HepG2 (cell line): ENCODE data around the gene TMEM256. TPM values are rescaled to one million over a fixed set of nuclear protein-coding genes. Genes with fewer than 3 reads are reported as not detected.

Source experiments
- CSRNP1 ChIP-seq: sonication (generic); formaldehyde crosslinking; IDR thresholded peaks from 2 replicates; pipeline ENCODE4 v1.8.1; 2023; ENCODE audit warnings: mild to moderate bottlenecking, missing genetic modification reagents
- EEA1 ChIP-seq: sonication (generic); formaldehyde crosslinking; IDR thresholded peaks from 2 replicates; pipeline ENCODE4 v1.5.1; 2020; ENCODE audit warnings: mild to moderate bottlenecking, missing genetic modification reagents, borderline replicate concordance
- FOXK1 ChIP-seq: sonication (generic); formaldehyde crosslinking; IDR thresholded peaks from 2 replicates; pipeline ENCODE4 v1.4.0; 2020; ENCODE audit warnings: low read depth, missing genetic modification reagents, borderline replicate concordance
- HIVEP1 ChIP-seq: sonication (generic); formaldehyde crosslinking; IDR thresholded peaks from 2 replicates; pipeline ENCODE4 v1.4.0; 2020; ENCODE audit warnings: mild to moderate bottlenecking, missing genetic modification reagents
- POGZ ChIP-seq: sonication (generic); formaldehyde crosslinking; IDR thresholded peaks from 2 replicates; pipeline ENCODE4 v1.4.0; 2020; ENCODE audit warnings: mild to moderate bottlenecking, missing genetic modification reagents
- POLR2AphosphoS5 ChIP-seq: IDR thresholded peaks from 2 replicates; pipeline ENCODE4 v1.6.1; 2012; ENCODE audit warnings: low read depth, low read length
- RCOR2 ChIP-seq: IDR thresholded peaks from 2 replicates; pipeline ENCODE4 v1.6.1; 2016; ENCODE audit warnings: missing biosample characterization, missing genetic modification reagents
- SMAD3 ChIP-seq: sonication (generic); formaldehyde crosslinking; IDR thresholded peaks from 2 replicates; pipeline ENCODE4 v1.4.0; 2020; ENCODE audit warnings: missing genetic modification reagents
- SSRP1 ChIP-seq: IDR thresholded peaks from 2 replicates; pipeline ENCODE4 v1.6.1; 2016; ENCODE audit warnings: control low read depth
- STAG1 ChIP-seq: sonication (generic); formaldehyde crosslinking; IDR thresholded peaks from 2 replicates; pipeline ENCODE4 v1.4.0; 2020; ENCODE audit warnings: missing genetic modification reagents
- TEAD3 ChIP-seq: optimal IDR thresholded peaks from 2 replicates; pipeline ENCODE3; 2016; ENCODE audit warnings: borderline replicate concordance
- YEATS4 ChIP-seq: sonication (generic); formaldehyde crosslinking; IDR thresholded peaks from 2 replicates; pipeline ENCODE4 v1.4.0; 2020; ENCODE audit warnings: missing genetic modification reagents, borderline replicate concordance
- ZBTB38 ChIP-seq: sonication (generic); formaldehyde crosslinking; IDR thresholded peaks from 2 replicates; pipeline ENCODE4 v1.5.1; 2020; ENCODE audit warnings: mild to moderate bottlenecking, missing genetic modification reagents
- ZFP41 ChIP-seq: sonication (generic); formaldehyde crosslinking; IDR thresholded peaks from 2 replicates; pipeline ENCODE4 v1.4.0; 2020; ENCODE audit warnings: mild to moderate bottlenecking, missing genetic modification reagents, borderline replicate concordance
- ZFY ChIP-seq: sonication (generic); formaldehyde crosslinking; IDR thresholded peaks from 2 replicates; pipeline ENCODE4 v1.4.0; 2020; ENCODE audit warnings: missing genetic modification reagents
- ZNF20 ChIP-seq: sonication (generic); formaldehyde crosslinking; IDR thresholded peaks from 2 replicates; pipeline ENCODE4 v1.4.0; 2020; ENCODE audit warnings: mild to moderate bottlenecking, moderate library complexity, missing genetic modification reagents
- ZNF235 ChIP-seq: sonication (generic); formaldehyde crosslinking; IDR thresholded peaks from 2 replicates; pipeline ENCODE4 v1.8.1; 2023; ENCODE audit warnings: mild to moderate bottlenecking, missing genetic modification reagents, borderline replicate concordance
- ZNF280B ChIP-seq: sonication (generic); formaldehyde crosslinking; IDR thresholded peaks from 2 replicates; pipeline ENCODE4 v1.5.0; 2020; ENCODE audit warnings: missing genetic modification reagents, mild to moderate bottlenecking, borderline replicate concordance
- ZNF556 ChIP-seq: sonication (generic); formaldehyde crosslinking; IDR thresholded peaks from 2 replicates; pipeline ENCODE4 v1.4.0; 2020; ENCODE audit warnings: mild to moderate bottlenecking, missing genetic modification reagents, borderline replicate concordance
- ZNF558 ChIP-seq: sonication (generic); formaldehyde crosslinking; IDR thresholded peaks from 2 replicates; pipeline ENCODE4 v1.9.0; 2022; ENCODE audit warnings: mild to moderate bottlenecking, missing genetic modification reagents, borderline replicate concordance
- ZNF782 ChIP-seq: sonication (generic); formaldehyde crosslinking; IDR thresholded peaks from 2 replicates; pipeline ENCODE4 v1.4.0; 2020; ENCODE audit warnings: missing genetic modification reagents, mild to moderate bottlenecking, borderline replicate concordance
- polyA plus RNA-seq, 8 experiments: library from polyadenylated mRNA; depleted of rRNA in 3 of 8; stranded (reverse) in 7 of 8; unstranded in 1 of 8; fragments of >200 nt; fragmentation: Illumina TruSeq in 4 of 8; extraction: Trizol in 4 of 8; gene quantifications; 2 replicates each; pipeline versions ENCODE4 v1.2.1 to v1.2.3, GENCODE V29; 2011 to 2016; ENCODE audit warnings: low read depth in 4 of 8, missing spikeins in 1 of 8, mixed read lengths in 1 of 8; ENCODE audit not compliant: insufficient read depth in 1 of 8
- total RNA-seq, 5 experiments: library from RNA; depleted of rRNA; stranded (reverse); fragments of >200 nt; fragmentation: Illumina TruSeq; extraction: Trizol; gene quantifications; 2 replicates each; pipeline ENCODE4 v1.2.3, GENCODE V29; 2016; ENCODE audit warnings: low read depth in 1 of 5
- TF ChIP-seq, protein P1 (sequence below): IDR thresholded peaks from 2 replicates; pipeline ENCODE4 v1.4.0; 2020; ENCODE audit warnings: mild to moderate bottlenecking, missing genetic modification reagents

The TMEM256 gene
- total and polyA plus RNA-seq, 2 of the 13 experiments (the other 11 are each of a cell fraction or from before 2014, with no cell fraction given) = 231 to 252 TPM

GRCh38 chr17:7394452-7395191, 9.3 kb downstream of the TMEM256 start, which contains the start of gene PLSCR3 (continued):
- no peak for TF ChIP-seq RCOR2
- TF ChIP-seq ZNF20 (CRISPR knock-in tag) = no peak
- no peak; the same call in 1 of the 2 replicates for TF ChIP-seq EEA1 (CRISPR knock-in tag)
- no peak for TF ChIP-seq ZNF782 (CRISPR knock-in tag)
- no peak for TF ChIP-seq TEAD3
- TF ChIP-seq SMAD3 (CRISPR knock-in tag) = no peak
- no peak for TF ChIP-seq POGZ (CRISPR knock-in tag)
- peak; percentile 63; the same call in 1 of the 2 replicates for TF ChIP-seq CSRNP1 (CRISPR knock-in tag)
- TF ChIP-seq POLR2AphosphoS5 = peak; percentile 87
- TF ChIP-seq FOXK1 = no peak
- TF ChIP-seq ZNF556 (CRISPR knock-in tag) = peak; percentile 27; the same call in 1 of the 2 replicates
- no peak for TF ChIP-seq STAG1
- TF ChIP-seq ZNF235 (CRISPR knock-in tag) = no peak
- TF ChIP-seq YEATS4 (CRISPR knock-in tag) = peak; percentile 78; the same call in 1 of the 2 replicates
- no peak for TF ChIP-seq HIVEP1
- TF ChIP-seq, protein P1, sequence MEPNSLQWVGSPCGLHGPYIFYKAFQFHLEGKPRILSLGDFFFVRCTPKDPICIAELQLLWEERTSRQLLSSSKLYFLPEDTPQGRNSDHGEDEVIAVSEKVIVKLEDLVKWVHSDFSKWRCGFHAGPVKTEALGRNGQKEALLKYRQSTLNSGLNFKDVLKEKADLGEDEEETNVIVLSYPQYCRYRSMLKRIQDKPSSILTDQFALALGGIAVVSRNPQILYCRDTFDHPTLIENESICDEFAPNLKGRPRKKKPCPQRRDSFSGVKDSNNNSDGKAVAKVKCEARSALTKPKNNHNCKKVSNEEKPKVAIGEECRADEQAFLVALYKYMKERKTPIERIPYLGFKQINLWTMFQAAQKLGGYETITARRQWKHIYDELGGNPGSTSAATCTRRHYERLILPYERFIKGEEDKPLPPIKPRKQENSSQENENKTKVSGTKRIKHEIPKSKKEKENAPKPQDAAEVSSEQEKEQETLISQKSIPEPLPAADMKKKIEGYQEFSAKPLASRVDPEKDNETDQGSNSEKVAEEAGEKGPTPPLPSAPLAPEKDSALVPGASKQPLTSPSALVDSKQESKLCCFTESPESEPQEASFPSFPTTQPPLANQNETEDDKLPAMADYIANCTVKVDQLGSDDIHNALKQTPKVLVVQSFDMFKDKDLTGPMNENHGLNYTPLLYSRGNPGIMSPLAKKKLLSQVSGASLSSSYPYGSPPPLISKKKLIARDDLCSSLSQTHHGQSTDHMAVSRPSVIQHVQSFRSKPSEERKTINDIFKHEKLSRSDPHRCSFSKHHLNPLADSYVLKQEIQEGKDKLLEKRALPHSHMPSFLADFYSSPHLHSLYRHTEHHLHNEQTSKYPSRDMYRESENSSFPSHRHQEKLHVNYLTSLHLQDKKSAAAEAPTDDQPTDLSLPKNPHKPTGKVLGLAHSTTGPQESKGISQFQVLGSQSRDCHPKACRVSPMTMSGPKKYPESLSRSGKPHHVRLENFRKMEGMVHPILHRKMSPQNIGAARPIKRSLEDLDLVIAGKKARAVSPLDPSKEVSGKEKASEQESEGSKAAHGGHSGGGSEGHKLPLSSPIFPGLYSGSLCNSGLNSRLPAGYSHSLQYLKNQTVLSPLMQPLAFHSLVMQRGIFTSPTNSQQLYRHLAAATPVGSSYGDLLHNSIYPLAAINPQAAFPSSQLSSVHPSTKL = peak; percentile 7; the same call in 1 of the 2 replicates
- peak; percentile 66 for TF ChIP-seq ZBTB38
- TF ChIP-seq ZNF280B = 0 out of 2 replicates have a peak, but pooled peaks have one; percentile 48
- no peak for TF ChIP-seq SSRP1 (CRISPR knock-in tag)
- peak; percentile 90 for TF ChIP-seq ZFY (CRISPR knock-in tag)
- TF ChIP-seq ZNF558 (CRISPR knock-in tag) = no peak; the same call in 1 of the 2 replicates
- TF ChIP-seq ZFP41 (CRISPR knock-in tag) = no peak
